GM19372 (cell line): Measurements from ENCODE around the gene RAI1.

Experiments used
- ATAC-seq: cut with Tn5 transposase; IDR thresholded peaks from one replicate; pipeline ENCODE4 v1.9.1; 2021; ENCODE audit warnings: mild to moderate bottlenecking, low read depth, moderate library complexity; ENCODE audit not compliant: unreplicated experiment

Gene RAI1

GRCh38 chr17:17810084-17810894, 129.0 kb downstream of the RAI1 start:
- ATAC-seq: no peak

- ATAC-seq: no peak
These were observed 129.6 kb downstream of the RAI1 start for GRCh38 chr17:17810895-17811248.

- ATAC-seq: no peak
These were observed 130.3 kb downstream of the RAI1 start for GRCh38 chr17:17811381-17812210.

GRCh38 chr17:17812211-17813054, 131.2 kb downstream of the RAI1 start:
- no peak for ATAC-seq

GRCh38 chr17:17813055-17813724, 131.9 kb downstream of the RAI1 start:
- no peak for ATAC-seq

- no peak for ATAC-seq
These were observed 132.5 kb downstream of the RAI1 start for GRCh38 chr17:17813725-17814095.

- no peak for ATAC-seq
These were observed 133.2 kb downstream of the RAI1 start for GRCh38 chr17:17814162-17815061.

GRCh38 chr17:17815062-17815406, 133.8 kb downstream of the RAI1 start:
- ATAC-seq: no peak

GRCh38 chr17:17815436-17816200, 134.4 kb downstream of the RAI1 start:
- ATAC-seq: no peak

GRCh38 chr17:17816240-17816814, 135.1 kb downstream of the RAI1 start:
- ATAC-seq: no peak

GRCh38 chr17:17816831-17817551, 135.7 kb downstream of the RAI1 start:
- ATAC-seq: no peak

GRCh38 chr17:17817552-17817947, 136.3 kb downstream of the RAI1 start:
- no peak for ATAC-seq

- no peak for ATAC-seq
These were observed 136.8 kb downstream of the RAI1 start for GRCh38 chr17:17818088-17818526.

- ATAC-seq: no peak
These were observed 137.9 kb downstream of the RAI1 start for GRCh38 chr17:17819111-17819510.

- ATAC-seq: peak; percentile 40
These were observed 138.3 kb downstream of the RAI1 start for GRCh38 chr17:17819561-17819995.

- no peak for ATAC-seq
These were observed 138.8 kb downstream of the RAI1 start for GRCh38 chr17:17820046-17820445.

- no peak for ATAC-seq
These were observed 139.4 kb downstream of the RAI1 start for GRCh38 chr17:17820463-17821158.
